Measurements from ENCODE around the gene RASSF5. TPM values are rescaled to one million over a fixed set of nuclear protein-coding genes. Genes with fewer than 3 reads are reported as not detected.

RASSF5 gene
- total and polyA plus RNA-seq, 12 donors, result 0.90 to 26.0 (median 6.4) TPM

GRCh38 chr1:206489980-206490770 is 17.2 kb upstream of the RASSF5 start:
- WGBS, 2 donors, result 49% methylated on average over 22 of the region's 22 CpGs
- H3K36me3 ChIP-seq, result peaks cover 0 to 78% (median 0%) of the 10 kb centered on the region in 9 donors
- H3K4me1 ChIP-seq, result peaks cover 0 to 26% (median 20%) of the 10 kb centered on the region in 9 donors
- no peak overlapping the region for H3K27ac ChIP-seq
- no peaks in the 10 kb centered on the region for H3K27me3 ChIP-seq
- TF ChIP-seq, protein P1, sequence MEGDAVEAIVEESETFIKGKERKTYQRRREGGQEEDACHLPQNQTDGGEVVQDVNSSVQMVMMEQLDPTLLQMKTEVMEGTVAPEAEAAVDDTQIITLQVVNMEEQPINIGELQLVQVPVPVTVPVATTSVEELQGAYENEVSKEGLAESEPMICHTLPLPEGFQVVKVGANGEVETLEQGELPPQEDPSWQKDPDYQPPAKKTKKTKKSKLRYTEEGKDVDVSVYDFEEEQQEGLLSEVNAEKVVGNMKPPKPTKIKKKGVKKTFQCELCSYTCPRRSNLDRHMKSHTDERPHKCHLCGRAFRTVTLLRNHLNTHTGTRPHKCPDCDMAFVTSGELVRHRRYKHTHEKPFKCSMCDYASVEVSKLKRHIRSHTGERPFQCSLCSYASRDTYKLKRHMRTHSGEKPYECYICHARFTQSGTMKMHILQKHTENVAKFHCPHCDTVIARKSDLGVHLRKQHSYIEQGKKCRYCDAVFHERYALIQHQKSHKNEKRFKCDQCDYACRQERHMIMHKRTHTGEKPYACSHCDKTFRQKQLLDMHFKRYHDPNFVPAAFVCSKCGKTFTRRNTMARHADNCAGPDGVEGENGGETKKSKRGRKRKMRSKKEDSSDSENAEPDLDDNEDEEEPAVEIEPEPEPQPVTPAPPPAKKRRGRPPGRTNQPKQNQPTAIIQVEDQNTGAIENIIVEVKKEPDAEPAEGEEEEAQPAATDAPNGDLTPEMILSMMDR (IDR thresholded peaks at IDR 0.05), result peak; percentile 85 to 98 (median 94)
- H3K9me3 ChIP-seq, result no peaks in the 10 kb centered on the region
- intact Hi-C loops (cut with DNase I), result loop anchor here (1.0 to 10.0 kb wide), 11 partner anchors 47 to 425 kb away; no protein-coding TSS in a partner anchor
- ATAC-seq (peak; percentile 80 to 91 (median 84)), DNase-seq (peak; percentile 74 to 76)
- no peak overlapping the region for H3K4me3 ChIP-seq

DNA sequence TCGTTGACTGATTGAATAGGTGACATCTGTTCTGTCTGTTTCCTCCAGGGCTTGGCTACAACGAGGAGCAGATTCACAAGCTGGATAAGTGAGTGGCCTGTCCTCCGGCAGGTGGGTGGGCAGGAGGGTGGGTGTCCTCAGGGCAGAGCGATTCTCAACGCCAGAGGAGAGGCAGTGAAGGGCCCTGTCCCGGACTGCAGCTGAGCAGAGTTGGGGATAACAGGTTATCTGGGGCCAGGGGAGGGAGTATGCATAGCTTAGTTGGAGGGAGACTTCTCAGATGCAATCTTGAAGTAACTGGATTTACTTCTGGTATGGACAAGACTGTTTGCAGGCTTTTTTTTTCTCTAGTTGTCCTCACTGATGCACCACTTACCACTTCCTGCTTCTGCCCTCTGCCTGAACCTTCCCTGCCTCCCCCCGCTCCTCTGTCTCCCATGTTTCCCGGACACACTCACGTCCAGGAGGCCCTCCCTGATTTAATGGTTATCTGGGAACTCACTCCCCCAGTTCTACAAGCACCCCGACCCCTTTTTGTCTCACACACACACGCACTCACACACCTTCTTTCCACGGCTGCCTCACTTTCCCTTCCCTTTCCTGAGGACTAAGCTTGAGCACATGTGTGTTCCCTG is 16.4 kb upstream of the RASSF5 start:
- TF ChIP-seq, protein P1 (IDR thresholded peaks at IDR 0.05), result no peak
- DNase-seq (no peak), ATAC-seq (no peak)
- H3K4me3 ChIP-seq, result no peak overlapping the region
- peaks cover under 1 to 33% (median 27%) of the 10 kb centered on the region in 9 donors for H3K4me1 ChIP-seq
- H3K27me3 ChIP-seq, result no peaks in the 10 kb centered on the region
- no peak overlapping the region for H3K27ac ChIP-seq
- intact Hi-C loops (cut with DNase I), result loop anchor here (1.0 to 10.0 kb wide), 10 partner anchors 46 to 424 kb away; no protein-coding TSS in a partner anchor
- peaks cover 0 to 71% (median 0%) of the 10 kb centered on the region in 9 donors for H3K36me3 ChIP-seq
- 70 to 73% methylated on average over 12 of the region's 12 CpGs for WGBS, 2 donors
- H3K9me3 ChIP-seq, result no peaks in the 10 kb centered on the region

GRCh38 chr1:206491616-206492015 is 15.7 kb upstream of the RASSF5 start:
- Histone ChIP-seq H3K4me1 (peaks cover 8 to 40% (median 34%) of the 10 kb centered on the region in 9 donors), H3K27me3 (no peaks in the 10 kb centered on the region), H3K36me3 (peaks cover 0 to 68% (median 0%) of the 10 kb centered on the region in 9 donors), H3K9me3 (no peaks in the 10 kb centered on the region), H3K4me3 (no peak overlapping the region), H3K27ac (no peak overlapping the region)
- DNase-seq (no peak), ATAC-seq (no peak)
- WGBS, 2 donors, result 92 to 93% methylated on average over 4 of the region's 4 CpGs
- TF ChIP-seq, protein P1 (IDR thresholded peaks at IDR 0.05), result no peak
- intact Hi-C loops (cut with DNase I), result loop anchor here in 9 of 10 donors (2.0 to 10.0 kb wide), 9 partner anchors 46 to 423 kb away; no protein-coding TSS in a partner anchor

- peaks cover 0 to 59% (median 0%) of the 10 kb centered on the region in 9 donors for H3K36me3 ChIP-seq
- H3K27ac ChIP-seq, result no peak overlapping the region
- TF ChIP-seq, protein P1 (IDR thresholded peaks at IDR 0.05), result no peak
- intact Hi-C loops (cut with DNase I), result loop anchor here in 6 of 10 donors (5.0 to 10.0 kb wide), 5 partner anchors 45 to 422 kb away; no protein-coding TSS in a partner anchor
- H3K4me1 ChIP-seq, result peaks cover 8 to 37% (median 27%) of the 10 kb centered on the region in 9 donors
- DNase-seq (no peak), ATAC-seq (no peak)
- 98% methylated on average over 10 of the region's 10 CpGs for WGBS, 2 donors
- no peak overlapping the region for H3K4me3 ChIP-seq
- H3K9me3 ChIP-seq, result no peaks in the 10 kb centered on the region
- no peaks in the 10 kb centered on the region for H3K27me3 ChIP-seq
Measured at GRCh38 chr1:206492589-206492988, 14.7 kb upstream of the RASSF5 start.

Data from heart right ventricle (tissue), 16 donors.